Chondrocyte (in vitro differentiated cells): Measurements from ENCODE around the gene TFDP2. TPM values are rescaled to one million over a fixed set of nuclear protein-coding genes. Genes with fewer than 3 reads are reported as not detected.

Experiments used
- DNase-seq: peaks from one replicate; pipeline ENCODE4 v3.0.0; 2021; ENCODE audit warnings: mixed read lengths, low spot score
- H3K27ac Mint-ChIP-seq: one replicate; pipeline ENCODE4 v1.8.0; 2021; ENCODE audit warnings: mild to moderate bottlenecking, moderate library complexity, mixed read lengths; ENCODE audit not compliant: unreplicated experiment
- H3K27me3 Mint-ChIP-seq: 2 replicates; pipeline ENCODE4 v1.8.0; 2021; ENCODE audit warnings: low read depth, mixed read lengths
- H3K36me3 Mint-ChIP-seq: 2 replicates; pipeline ENCODE4 v1.8.0; 2021; ENCODE audit warnings: low read depth, mixed read lengths
- H3K4me1 Mint-ChIP-seq: 2 replicates; pipeline ENCODE4 v1.8.0; 2021; ENCODE audit warnings: low read depth, mild to moderate bottlenecking, mixed read lengths
- H3K4me3 Mint-ChIP-seq: one replicate; pipeline ENCODE4 v1.8.0; 2021; ENCODE audit warnings: mild to moderate bottlenecking, moderate library complexity, mixed read lengths; ENCODE audit not compliant: unreplicated experiment
- H3K9me3 Mint-ChIP-seq: 2 replicates; pipeline ENCODE4 v1.8.0; 2021; ENCODE audit warnings: low read depth, mixed read lengths
- long read RNA-seq: library from polyadenylated mRNA; stranded (forward); transcript quantifications from one replicate; pipeline ENCODE4 v2.0.0, GENCODE V29; 2021
- total RNA-seq: library from RNA; stranded (reverse); gene quantifications from 3 replicates; pipeline ENCODE4 v1.2.1, GENCODE V29; 2021
- TF ChIP-seq, protein P1 (sequence below): fragments of 200-600 bp; sonication (generic); IDR thresholded peaks from 2 replicates; pipeline ENCODE4 v1.5.0; 2021; ENCODE audit warnings: antibody characterized with exemption, mild to moderate bottlenecking, moderate library complexity

TFDP2 gene, protein sequence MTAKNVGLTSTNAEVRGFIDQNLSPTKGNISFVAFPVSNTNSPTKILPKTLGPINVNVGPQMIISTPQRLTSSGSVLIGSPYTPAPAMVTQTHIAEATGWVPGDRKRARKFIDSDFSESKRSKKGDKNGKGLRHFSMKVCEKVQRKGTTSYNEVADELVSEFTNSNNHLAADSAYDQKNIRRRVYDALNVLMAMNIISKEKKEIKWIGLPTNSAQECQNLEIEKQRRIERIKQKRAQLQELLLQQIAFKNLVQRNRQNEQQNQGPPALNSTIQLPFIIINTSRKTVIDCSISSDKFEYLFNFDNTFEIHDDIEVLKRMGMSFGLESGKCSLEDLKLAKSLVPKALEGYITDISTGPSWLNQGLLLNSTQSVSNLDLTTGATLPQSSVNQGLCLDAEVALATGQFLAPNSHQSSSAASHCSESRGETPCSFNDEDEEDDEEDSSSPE
- 24.8 to 50.3 TPM (median 36.5 TPM) in 3 replicates for total RNA-seq
- long read RNA-seq, full-length matches to known transcripts = 4 of 22 reads
- long read RNA-seq, partial matches to known transcripts = 0 of 22 reads
- long read RNA-seq, other reads (novel, unspliced or antisense) = 18 of 22 reads

DNA sequence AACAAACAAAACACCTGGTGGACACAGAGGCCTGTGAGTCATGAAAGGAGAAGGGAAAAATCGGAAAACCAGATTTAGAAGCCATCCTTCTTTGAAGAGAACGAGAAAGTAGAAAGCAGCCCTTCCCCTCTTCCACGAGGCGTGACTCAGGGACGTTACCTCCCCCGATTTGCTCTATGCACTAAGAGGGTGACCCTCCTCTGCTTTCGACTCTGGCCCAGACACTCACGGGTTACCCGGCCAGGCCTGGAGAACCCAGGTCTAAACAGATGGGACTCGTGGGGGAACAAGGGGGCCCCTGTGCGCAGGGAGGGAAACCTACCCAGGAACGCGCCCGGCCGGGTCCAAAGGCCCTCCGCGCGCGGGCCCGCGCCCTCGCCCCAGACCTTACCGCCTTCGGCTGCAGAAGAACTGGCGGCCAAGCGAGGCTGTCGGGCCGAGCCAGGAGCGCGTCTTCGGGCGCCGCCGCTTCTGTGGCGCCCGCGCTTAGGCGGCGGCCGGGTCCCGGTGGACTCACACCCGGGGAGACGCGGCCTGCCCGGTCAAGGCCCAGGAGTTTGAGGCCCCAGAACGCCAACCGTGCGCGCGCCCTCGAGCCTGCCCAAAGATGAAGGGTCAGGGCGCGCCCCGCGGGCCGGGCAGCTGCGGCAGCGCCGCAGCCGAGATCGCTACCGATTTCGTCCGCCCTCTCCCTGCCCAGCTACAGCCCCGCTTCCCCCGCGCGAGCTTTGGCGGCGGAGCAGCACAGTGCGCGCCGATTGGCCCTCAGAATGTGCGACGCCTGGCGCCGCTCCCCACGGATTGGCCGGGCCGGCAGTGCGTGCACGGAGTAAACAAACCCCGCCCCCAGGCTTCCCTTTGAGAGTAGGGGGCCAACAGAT is at the start of gene TFDP2:
Gene TFDP2, minus strand, starts transcription at position 753 of the 881 bp plus-strand sequence. CDS start 47,795 bp downstream, outside the sequence.
- TF ChIP-seq, protein P1, sequence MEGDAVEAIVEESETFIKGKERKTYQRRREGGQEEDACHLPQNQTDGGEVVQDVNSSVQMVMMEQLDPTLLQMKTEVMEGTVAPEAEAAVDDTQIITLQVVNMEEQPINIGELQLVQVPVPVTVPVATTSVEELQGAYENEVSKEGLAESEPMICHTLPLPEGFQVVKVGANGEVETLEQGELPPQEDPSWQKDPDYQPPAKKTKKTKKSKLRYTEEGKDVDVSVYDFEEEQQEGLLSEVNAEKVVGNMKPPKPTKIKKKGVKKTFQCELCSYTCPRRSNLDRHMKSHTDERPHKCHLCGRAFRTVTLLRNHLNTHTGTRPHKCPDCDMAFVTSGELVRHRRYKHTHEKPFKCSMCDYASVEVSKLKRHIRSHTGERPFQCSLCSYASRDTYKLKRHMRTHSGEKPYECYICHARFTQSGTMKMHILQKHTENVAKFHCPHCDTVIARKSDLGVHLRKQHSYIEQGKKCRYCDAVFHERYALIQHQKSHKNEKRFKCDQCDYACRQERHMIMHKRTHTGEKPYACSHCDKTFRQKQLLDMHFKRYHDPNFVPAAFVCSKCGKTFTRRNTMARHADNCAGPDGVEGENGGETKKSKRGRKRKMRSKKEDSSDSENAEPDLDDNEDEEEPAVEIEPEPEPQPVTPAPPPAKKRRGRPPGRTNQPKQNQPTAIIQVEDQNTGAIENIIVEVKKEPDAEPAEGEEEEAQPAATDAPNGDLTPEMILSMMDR = no peak
- peak; percentile 96 for DNase-seq
- H3K4me1 Mint-ChIP-seq = peaks cover 28% of the 10 kb centered on the region
- H3K27ac Mint-ChIP-seq = peak within 1 kb of the TSS; percentile 92
- H3K36me3 Mint-ChIP-seq = no peaks in the 10 kb centered on the region
- no peaks in the 10 kb centered on the region for H3K9me3 Mint-ChIP-seq
- no peaks in the 10 kb centered on the region for H3K27me3 Mint-ChIP-seq
- peak within 1 kb of the TSS; percentile 84 for H3K4me3 Mint-ChIP-seq

DNA sequence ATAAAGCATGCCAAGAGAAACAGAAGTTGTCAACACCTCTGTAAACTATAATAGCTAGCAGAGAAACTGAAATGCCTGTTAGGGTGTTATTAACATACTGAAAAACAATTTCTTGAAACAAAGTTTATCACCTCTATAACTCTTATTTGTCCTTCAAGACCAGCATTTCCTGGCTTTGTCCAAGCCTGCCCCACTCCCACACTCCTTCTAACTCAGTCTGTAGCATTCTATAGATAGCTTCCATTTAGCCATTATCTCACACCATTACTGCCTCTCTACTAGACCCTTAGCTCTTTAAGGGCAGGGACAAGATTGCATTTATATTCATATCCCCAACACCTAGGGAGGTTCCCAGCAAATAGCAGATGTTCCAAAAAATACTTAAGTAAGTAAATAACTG is 39.5 kb upstream of the TFDP2 start:
- H3K36me3 Mint-ChIP-seq = peaks cover 25% of the 10 kb centered on the region
- no peak for DNase-seq
- peaks cover 4% of the 10 kb centered on the region for H3K4me1 Mint-ChIP-seq
- no peaks in the 10 kb centered on the region for H3K9me3 Mint-ChIP-seq
- no peak overlapping the region for H3K4me3 Mint-ChIP-seq
- no peak overlapping the region for H3K27ac Mint-ChIP-seq
- no peaks in the 10 kb centered on the region for H3K27me3 Mint-ChIP-seq
- TF ChIP-seq, protein P1 = no peak

DNA sequence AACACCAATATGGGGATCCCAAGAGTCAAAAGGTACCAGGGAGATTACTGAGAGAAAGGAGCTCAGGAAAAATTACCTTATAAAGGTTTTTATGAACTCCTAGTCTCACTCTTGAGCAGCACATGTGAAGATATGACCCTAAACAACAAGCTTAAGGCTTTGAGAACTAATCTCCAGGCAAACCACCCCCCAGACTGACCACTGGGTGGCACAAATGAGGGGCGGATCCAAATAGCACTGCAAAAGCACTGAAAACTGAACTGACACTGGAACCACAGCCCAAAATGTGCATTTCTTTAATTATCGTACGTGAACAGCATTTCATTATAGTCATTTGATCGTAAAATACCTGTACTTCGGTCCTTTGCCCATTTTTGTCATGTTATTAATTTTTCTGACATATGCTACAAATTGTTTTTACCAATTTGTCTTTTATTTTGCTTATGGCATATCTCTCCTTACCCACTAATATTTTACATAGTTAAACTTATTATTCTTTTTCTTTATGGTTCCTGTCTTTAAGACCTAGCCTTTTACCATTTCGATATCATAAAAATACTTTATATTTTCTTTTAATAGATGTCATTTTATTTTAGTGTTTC is 31.5 kb upstream of the TFDP2 start:
- Mint-ChIP-seq H3K4me3 (no peak overlapping the region), H3K27ac (no peak overlapping the region), H3K27me3 (no peaks in the 10 kb centered on the region), H3K36me3 (peaks cover 20% of the 10 kb centered on the region), H3K9me3 (no peaks in the 10 kb centered on the region), H3K4me1 (no peaks in the 10 kb centered on the region)
- DNase-seq = no peak
- TF ChIP-seq, protein P1 = peak; percentile 79

DNA sequence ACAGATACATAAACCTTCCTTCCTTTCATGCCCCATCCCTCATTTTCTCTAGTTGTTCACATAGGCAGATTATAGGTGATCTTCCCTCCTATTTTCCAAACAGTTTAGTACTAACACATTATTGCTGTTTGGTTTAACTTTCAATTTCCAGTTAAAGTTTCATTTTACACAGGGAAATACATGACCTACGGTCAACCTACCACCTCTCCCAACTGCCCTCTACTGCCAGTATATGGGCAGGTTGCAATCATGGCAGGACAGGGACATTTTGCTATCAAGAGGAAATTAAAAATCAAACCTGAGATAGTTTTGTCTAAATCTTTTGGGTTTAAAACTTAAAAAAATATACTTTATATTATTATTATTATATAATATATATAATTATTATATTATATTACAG is 26.1 kb upstream of the TFDP2 start:
- H3K4me3 Mint-ChIP-seq = no peak overlapping the region
- TF ChIP-seq, protein P1 = peak; percentile 13

DNA sequence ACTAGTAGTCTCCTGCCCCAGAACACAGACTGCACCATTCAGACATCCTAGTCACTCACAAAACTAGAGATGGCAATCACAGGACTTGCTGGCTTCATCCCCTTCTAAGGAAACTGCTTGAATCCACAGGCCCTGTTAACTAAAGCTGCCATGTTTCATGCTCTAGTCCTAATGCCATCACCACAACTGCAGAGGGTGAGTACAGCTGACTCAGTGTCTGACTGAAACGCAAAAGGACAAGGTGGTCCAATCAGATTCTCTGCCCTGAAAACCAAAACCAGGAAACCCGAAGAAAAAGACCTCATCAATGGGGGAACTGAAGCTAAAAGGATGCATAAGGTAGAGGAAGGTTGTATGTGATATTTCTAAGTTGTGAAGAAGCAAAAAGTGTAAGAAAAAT is 25.2 kb upstream of the TFDP2 start:
- no peak for DNase-seq
- TF ChIP-seq, protein P1 = no peak
- peaks cover 22% of the 10 kb centered on the region for H3K36me3 Mint-ChIP-seq
- peak overlapping the region; percentile 58 for H3K27ac Mint-ChIP-seq
- no peaks in the 10 kb centered on the region for H3K27me3 Mint-ChIP-seq
- no peaks in the 10 kb centered on the region for H3K4me1 Mint-ChIP-seq
- no peak overlapping the region for H3K4me3 Mint-ChIP-seq
- no peaks in the 10 kb centered on the region for H3K9me3 Mint-ChIP-seq

More for the DNA sequence above, 26.1 kb upstream of the TFDP2 start:
- Mint-ChIP-seq H3K27ac (no peak overlapping the region), H3K27me3 (no peaks in the 10 kb centered on the region), H3K36me3 (peaks cover 18% of the 10 kb centered on the region), H3K9me3 (no peaks in the 10 kb centered on the region), H3K4me1 (no peaks in the 10 kb centered on the region)
- DNase-seq = no peak
